Peyer's patch (tissue), 4 donors: ENCODE data around the gene IMMP2L.

Experiments used
- CTCF ChIP-seq, 6 experiments: fragments of 450-650 bp in 4 of 6; fragments of 200-600 bp in 2 of 6; sonication (generic) in 1 of 6; IDR thresholded peaks; one replicate each; pipeline ENCODE4 v1.5.1; 2017 to 2019; ENCODE audit warnings: antibody characterized with exemption in 6 of 6, mild to moderate bottlenecking in 3 of 6, moderate library complexity in 1 of 6
- POLR2A ChIP-seq, 2 donors: fragments of 450-650 bp; IDR thresholded peaks; one replicate each; pipeline ENCODE4 v1.5.1; 2017; ENCODE audit warnings: antibody characterized with exemption in 2 of 2, mild to moderate bottlenecking in 2 of 2, moderate library complexity in 2 of 2

GRCh38 chr7:110733221-110733620, 829.1 kb downstream of the IMMP2L start:
- TF ChIP-seq CTCF (IDR thresholded peaks at IDR 0.05) = no peak
- TF ChIP-seq POLR2A (IDR thresholded peaks at IDR 0.05) = no peak
